CD4-positive, alpha-beta T cell treated with Interleukin-12 subunit alpha and Interleukin-12 subunit beta, for 1 hour (primary cell): Measurements from ENCODE around the gene SAMSN1.
"Not testable (repeated sequence)": the region's sequence is repeated elsewhere in the genome, so short reads cannot be mapped to it uniquely, and the experiment has no call there.

Experiments
- DNase-seq: peaks from one replicate; pipeline ENCODE4 v3.0.0-alpha.2; 2020

SAMSN1 gene

GRCh38 chr21:14527696-14528652, 18.1 kb downstream of the SAMSN1 start:
- DNase-seq: no peak

GRCh38 chr21:14526836-14527695, 19.0 kb downstream of the SAMSN1 start:
- DNase-seq: peak; percentile 44

GRCh38 chr21:14526199-14526598, 19.9 kb downstream of the SAMSN1 start:
- DNase-seq: no peak

- DNase-seq: peak; percentile 47
Observed at GRCh38 chr21:14523234-14523633, 22.9 kb downstream of the SAMSN1 start.

GRCh38 chr21:14522736-14523135, 23.4 kb downstream of the SAMSN1 start:
- DNase-seq: no peak

GRCh38 chr21:14520535-14520934, 25.6 kb downstream of the SAMSN1 start:
- DNase-seq: no peak

GRCh38 chr21:14519000-14519399, 27.1 kb downstream of the SAMSN1 start:
- no peak for DNase-seq

- DNase-seq: no peak
Observed at GRCh38 chr21:14513804-14514203, 32.3 kb downstream of the SAMSN1 start.

- not testable (repeated sequence) for DNase-seq
Observed at GRCh38 chr21:14506859-14507457, 39.2 kb downstream of the SAMSN1 start.

GRCh38 chr21:14500873-14501272, 45.2 kb downstream of the SAMSN1 start:
- no peak for DNase-seq

GRCh38 chr21:14499316-14499715, 46.8 kb downstream of the SAMSN1 start:
- DNase-seq: no peak

GRCh38 chr21:14497825-14498224, 48.3 kb downstream of the SAMSN1 start:
- no peak for DNase-seq

GRCh38 chr21:14495075-14495474, 51.0 kb downstream of the SAMSN1 start:
- DNase-seq: no peak

- not testable (repeated sequence) for DNase-seq
Observed at GRCh38 chr21:14494181-14494580, 51.9 kb downstream of the SAMSN1 start.

GRCh38 chr21:14493731-14494130, 52.4 kb downstream of the SAMSN1 start:
- DNase-seq: no peak

- DNase-seq: no peak
Observed at GRCh38 chr21:14492931-14493330, 53.2 kb downstream of the SAMSN1 start.

GRCh38 chr21:14491269-14491681, 54.8 kb downstream of the SAMSN1 start:
- DNase-seq: no peak

GRCh38 chr21:14488672-14489204, 57.4 kb downstream of the SAMSN1 start:
- no peak for DNase-seq

- DNase-seq: no peak
Observed at GRCh38 chr21:14487490-14488432, 58.4 kb downstream of the SAMSN1 start.

GRCh38 chr21:14486869-14487268, 59.2 kb downstream of the SAMSN1 start:
- DNase-seq: no peak

GRCh38 chr21:14484188-14485009, 61.7 kb downstream of the SAMSN1 start:
- DNase-seq: no peak
